Fibroblast of peridontal ligament (primary cell): ENCODE data around the gene GDPD5.
A peak's percentile ranks its signal among the peaks of the same experiment; 100 is the strongest.

ENCODE experiments used
- DNase-seq: peaks from one replicate; pipeline ENCODE4 v3.0.0-alpha.2; 2010; ENCODE audit errors: extremely low read depth

The GDPD5 gene

GRCh38 chr11:75449271-75449670, 76.5 kb downstream of the GDPD5 start:
- no peak for DNase-seq

GRCh38 chr11:75447415-75447814, 78.3 kb downstream of the GDPD5 start:
- no peak for DNase-seq

GRCh38 chr11:75445315-75445953, 80.3 kb downstream of the GDPD5 start:
- DNase-seq = peak; percentile 42

GRCh38 chr11:75443043-75443442, 82.7 kb downstream of the GDPD5 start:
- DNase-seq = no peak

- DNase-seq = no peak
Measured at GRCh38 chr11:75442161-75442885, 83.4 kb downstream of the GDPD5 start.

- DNase-seq = no peak
Measured at GRCh38 chr11:75441804-75442132, 84.0 kb downstream of the GDPD5 start.

- DNase-seq = no peak
Measured at GRCh38 chr11:75440960-75441803, 84.6 kb downstream of the GDPD5 start.

GRCh38 chr11:75439495-75440120, 86.1 kb downstream of the GDPD5 start:
- no peak for DNase-seq

GRCh38 chr11:75439026-75439425, 86.7 kb downstream of the GDPD5 start:
- no peak for DNase-seq

- no peak for DNase-seq
Measured at GRCh38 chr11:75437966-75438659, 87.6 kb downstream of the GDPD5 start.

GRCh38 chr11:75436806-75437205, 88.9 kb downstream of the GDPD5 start:
- DNase-seq = no peak

- no peak for DNase-seq
Measured at GRCh38 chr11:75435571-75435925, 90.2 kb downstream of the GDPD5 start.

- DNase-seq = no peak
Measured at GRCh38 chr11:75434886-75435570, 90.7 kb downstream of the GDPD5 start.

- no peak for DNase-seq
Measured at GRCh38 chr11:75434051-75434450, 91.7 kb downstream of the GDPD5 start.

- no peak for DNase-seq
Measured at GRCh38 chr11:75433443-75433842, 92.3 kb downstream of the GDPD5 start.

- DNase-seq = no peak
Measured at GRCh38 chr11:75432911-75433321, 92.8 kb downstream of the GDPD5 start, which contains the start of gene KLHL35. Gene KLHL35, minus strand, starts transcription at chr11:75433203. Its CDS starts 2,574 bp downstream, at chr11:75430629.

GRCh38 chr11:75431533-75432525, 93.9 kb downstream of the GDPD5 start:
- no peak for DNase-seq

- DNase-seq = no peak
Measured at GRCh38 chr11:75430714-75431532, 94.8 kb downstream of the GDPD5 start.
